Peyer's patch (tissue), 4 donors: ENCODE results near the gene CCNL2. TPM values are rescaled to one million over a fixed set of nuclear protein-coding genes. Genes with fewer than 3 reads are reported as not detected.
"Not testable (repeated sequence)": the region's sequence is repeated elsewhere in the genome, so short reads cannot be mapped to it uniquely, and the experiment has no call there.

ENCODE experiments used
- DNase-seq, 3 donors: peaks; one replicate each; pipeline ENCODE4 v3.0.0-alpha.2; 2017 to 2019
- H3K27ac ChIP-seq, 4 donors: fragments of 200-600 bp; sonication (generic); one replicate each; pipeline ENCODE4 v1.5.1; 2016 to 2019
- H3K27me3 ChIP-seq, 2 donors: fragments of 200-600 bp; sonication (generic); one replicate each; pipeline ENCODE4 v1.5.1; 2019
- H3K36me3 ChIP-seq, 3 donors: fragments of 200-600 bp; sonication (generic); one replicate each; pipeline ENCODE4 v1.5.1; 2016 to 2019
- H3K4me1 ChIP-seq, 4 donors: fragments of 200-600 bp; sonication (generic); one replicate each; pipeline ENCODE4 v1.5.1; 2016 to 2019
- H3K4me3 ChIP-seq, 4 donors: fragments of 200-600 bp; sonication (generic); 1 replicate in 3 of 4; 2 replicates in 1 of 4; pipeline ENCODE4 v1.5.1; 2016 to 2019; ENCODE audit warnings: mild to moderate bottlenecking in 1 of 4
- H3K9me3 ChIP-seq, 4 donors: fragments of 200-600 bp; sonication (generic); one replicate each; pipeline ENCODE4 v1.5.1; 2016 to 2019; ENCODE audit warnings: mild to moderate bottlenecking in 1 of 4
- POLR2A ChIP-seq, 2 donors: fragments of 450-650 bp; IDR thresholded peaks; one replicate each; pipeline ENCODE4 v1.5.1; 2017; ENCODE audit warnings: antibody characterized with exemption in 2 of 2, mild to moderate bottlenecking in 2 of 2, moderate library complexity in 2 of 2
- total RNA-seq, 4 donors: library from RNA; depleted of rRNA; stranded (reverse); fragments of >200 nt; gene quantifications; one replicate each; pipeline ENCODE4 v1.1.0, GENCODE V29; 2016
- TF ChIP-seq, protein P1 (sequence below), 6 experiments: fragments of 450-650 bp in 4 of 6; fragments of 200-600 bp in 2 of 6; sonication (generic) in 1 of 6; IDR thresholded peaks; one replicate each; pipeline ENCODE4 v1.5.1; 2017 to 2019; ENCODE audit warnings: antibody characterized with exemption in 6 of 6, mild to moderate bottlenecking in 3 of 6, moderate library complexity in 1 of 6

Gene CCNL2
- total RNA-seq, 4 donors from 2014 or later, result 216 to 1,008 (median 423) TPM

DNA sequence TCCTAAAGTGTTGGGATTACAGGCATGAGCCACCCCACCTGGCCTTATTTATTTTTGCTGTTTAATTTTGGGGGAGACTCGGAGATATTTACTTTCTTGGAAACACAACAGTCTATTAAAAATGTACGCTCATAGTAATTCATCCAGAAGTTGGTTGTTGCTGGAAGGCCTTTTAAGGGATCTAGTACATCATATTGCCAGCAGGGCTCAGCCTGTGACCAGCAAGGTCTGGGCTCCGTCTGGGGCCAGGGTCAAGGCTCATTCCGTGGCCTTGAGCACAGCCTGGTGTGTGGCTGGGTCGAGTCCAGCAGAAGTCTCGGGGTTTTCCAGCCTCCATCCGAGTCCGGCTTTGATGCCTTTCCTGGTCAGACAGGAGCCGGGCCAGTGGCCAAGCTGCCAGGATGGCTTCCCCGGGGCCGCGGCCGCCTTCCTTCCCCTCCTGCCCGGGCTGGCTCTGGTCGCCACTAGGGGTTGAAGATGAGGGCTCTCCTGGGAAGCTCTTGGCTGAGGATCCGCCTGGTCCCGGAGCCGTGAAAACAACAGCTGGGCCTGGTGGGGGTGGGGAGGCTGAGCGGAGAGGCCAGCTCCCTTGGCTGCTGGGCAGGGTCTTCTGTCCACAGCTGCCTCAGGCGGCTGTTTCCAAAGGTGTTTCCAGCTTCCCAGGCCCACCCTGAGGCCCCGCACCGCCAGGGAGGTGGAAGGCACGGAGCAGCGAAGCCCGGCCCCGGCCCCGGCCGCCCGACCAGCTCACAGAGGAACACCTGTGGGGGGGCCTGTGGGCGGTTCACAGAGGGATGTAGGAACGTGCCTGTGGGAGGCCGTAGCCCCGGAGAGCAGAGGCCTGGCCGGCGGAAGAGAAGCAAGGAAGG lies 31.2 kb upstream of the CCNL2 start:
- peak in 2 of 3 donors; percentile 61 to 63 for DNase-seq
- Histone ChIP-seq H3K4me1 (peaks cover 6 to 58% (median 22%) of the 10 kb centered on the region in 4 donors), H3K27ac (peak overlapping the region; percentile 67 to 91 (median 76)), H3K4me3 (no peak overlapping the region), H3K9me3 (no peaks in the 10 kb centered on the region), H3K27me3 (no peaks in the 10 kb centered on the region), H3K36me3 (no peaks in the 10 kb centered on the region)
- TF ChIP-seq, protein P1, sequence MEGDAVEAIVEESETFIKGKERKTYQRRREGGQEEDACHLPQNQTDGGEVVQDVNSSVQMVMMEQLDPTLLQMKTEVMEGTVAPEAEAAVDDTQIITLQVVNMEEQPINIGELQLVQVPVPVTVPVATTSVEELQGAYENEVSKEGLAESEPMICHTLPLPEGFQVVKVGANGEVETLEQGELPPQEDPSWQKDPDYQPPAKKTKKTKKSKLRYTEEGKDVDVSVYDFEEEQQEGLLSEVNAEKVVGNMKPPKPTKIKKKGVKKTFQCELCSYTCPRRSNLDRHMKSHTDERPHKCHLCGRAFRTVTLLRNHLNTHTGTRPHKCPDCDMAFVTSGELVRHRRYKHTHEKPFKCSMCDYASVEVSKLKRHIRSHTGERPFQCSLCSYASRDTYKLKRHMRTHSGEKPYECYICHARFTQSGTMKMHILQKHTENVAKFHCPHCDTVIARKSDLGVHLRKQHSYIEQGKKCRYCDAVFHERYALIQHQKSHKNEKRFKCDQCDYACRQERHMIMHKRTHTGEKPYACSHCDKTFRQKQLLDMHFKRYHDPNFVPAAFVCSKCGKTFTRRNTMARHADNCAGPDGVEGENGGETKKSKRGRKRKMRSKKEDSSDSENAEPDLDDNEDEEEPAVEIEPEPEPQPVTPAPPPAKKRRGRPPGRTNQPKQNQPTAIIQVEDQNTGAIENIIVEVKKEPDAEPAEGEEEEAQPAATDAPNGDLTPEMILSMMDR (IDR thresholded peaks at IDR 0.05), result peak in 2 of 6 experiments; percentile 3 to 21
- no peak for TF ChIP-seq POLR2A (IDR thresholded peaks at IDR 0.05)

DNA sequence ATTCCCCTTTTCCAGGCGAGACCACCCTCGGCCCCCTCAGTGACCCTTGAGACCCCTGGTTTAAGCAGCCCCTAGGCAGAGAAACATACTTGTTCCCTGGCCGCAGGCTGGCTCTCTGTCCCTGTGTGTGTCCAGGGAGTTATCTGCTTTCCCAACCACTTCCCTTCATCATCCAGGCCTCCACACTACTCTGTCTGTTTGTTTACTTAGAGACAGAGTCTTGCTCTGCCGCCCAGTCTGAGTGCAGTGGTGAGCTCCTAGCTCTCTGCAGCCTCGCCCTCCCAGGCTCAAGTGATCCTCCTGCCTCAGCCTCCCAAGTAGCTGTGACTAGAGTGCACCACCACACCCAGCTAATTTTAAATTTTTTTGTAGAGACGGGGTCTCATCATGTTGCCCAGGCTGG lies 30.5 kb upstream of the CCNL2 start:
- TF ChIP-seq POLR2A (IDR thresholded peaks at IDR 0.05), result no peak
- TF ChIP-seq, protein P1 (IDR thresholded peaks at IDR 0.05), result no peak
- H3K9me3 ChIP-seq, result no peaks in the 10 kb centered on the region
- H3K27ac ChIP-seq, result peak overlapping the region; percentile 67 to 91 (median 76)
- H3K4me1 ChIP-seq, result peaks cover 6 to 51% (median 16%) of the 10 kb centered on the region in 4 donors
- H3K27me3 ChIP-seq, result no peaks in the 10 kb centered on the region
- DNase-seq, result no peak
- no peaks in the 10 kb centered on the region for H3K36me3 ChIP-seq
- H3K4me3 ChIP-seq, result no peak overlapping the region

DNA sequence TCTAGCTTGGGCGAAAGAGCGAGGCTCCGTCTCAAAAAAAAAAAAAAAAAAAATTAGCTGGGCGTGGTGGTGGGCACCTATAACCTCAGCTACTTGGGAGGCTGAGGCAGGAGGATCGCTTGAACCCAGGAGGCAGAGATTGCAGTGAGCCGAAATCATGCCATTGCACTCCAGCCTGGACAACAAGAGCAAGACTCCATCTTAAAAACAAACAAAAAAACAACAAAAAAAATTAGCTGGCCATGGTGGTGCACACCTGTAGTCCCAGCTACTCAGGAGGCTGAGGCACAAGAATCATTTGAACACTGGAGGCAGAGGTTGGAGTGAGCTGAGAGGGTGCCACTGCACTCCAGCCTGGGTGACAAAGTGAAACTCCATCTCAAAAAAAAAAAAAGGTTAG lies 29.8 kb upstream of the CCNL2 start:
- peaks cover 6 to 44% (median 10%) of the 10 kb centered on the region in 4 donors for H3K4me1 ChIP-seq

DNA sequence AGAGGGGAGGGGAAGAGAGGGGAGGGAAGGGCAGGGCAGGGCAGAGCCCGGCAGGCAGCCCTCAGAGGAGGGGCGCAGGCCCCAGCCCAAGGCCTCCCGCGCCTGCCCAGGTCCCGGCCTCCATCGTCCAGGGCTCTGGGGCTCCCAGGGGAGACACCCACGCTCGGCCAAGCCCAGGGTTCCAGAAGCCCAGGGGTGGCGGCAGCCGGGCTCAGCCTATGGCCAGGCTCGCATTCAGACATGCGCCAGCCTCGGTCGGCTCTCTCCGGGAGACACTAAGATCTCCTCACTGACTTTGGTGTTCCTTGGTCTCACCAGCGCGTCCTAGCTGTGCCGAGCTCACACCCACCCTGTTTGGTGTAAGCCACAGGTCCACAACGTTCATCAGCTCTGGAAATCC lies 29.0 kb upstream of the CCNL2 start:
- H3K27ac ChIP-seq, result peak overlapping the region in 1 of 4 donors; percentile 91

More for the DNA sequence above, 29.8 kb upstream of the CCNL2 start:
- H3K36me3 ChIP-seq, H3K4me3 ChIP-seq, DNase-seq, H3K9me3 ChIP-seq, H3K27me3 ChIP-seq: not testable (repeated sequence)
- H3K27ac ChIP-seq, result peak overlapping the region in 1 of 4 donors; percentile 91

DNA sequence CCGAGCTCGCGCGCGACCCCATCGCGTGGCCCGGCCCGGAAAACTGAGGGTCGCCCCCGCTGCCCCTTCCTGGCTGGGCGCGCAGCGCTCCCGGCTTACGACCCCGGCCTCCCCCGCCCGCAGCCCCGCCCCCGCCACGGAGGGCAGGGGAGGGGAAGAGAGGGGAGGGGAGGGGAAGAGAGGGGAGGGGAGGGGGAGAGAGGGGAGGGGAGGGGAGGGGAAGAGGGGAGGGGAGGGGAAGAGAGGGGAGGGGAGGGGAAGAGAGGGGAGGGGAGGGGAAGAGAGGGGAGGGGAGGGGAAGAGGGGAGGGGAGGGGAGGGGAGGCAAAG lies 28.6 kb upstream of the CCNL2 start:
- DNase-seq, result no peak
- Histone ChIP-seq H3K9me3 (no peaks in the 10 kb centered on the region), H3K4me1 (peaks cover 0 to 33% (median 5%) of the 10 kb centered on the region in 4 donors), H3K27me3 (no peaks in the 10 kb centered on the region), H3K27ac (peak overlapping the region in 2 of 4 donors; percentile 39 to 49), H3K36me3 (no peaks in the 10 kb centered on the region), H3K4me3 (peak overlapping the region; percentile 10 to 55 (median 46))
- no peak for TF ChIP-seq POLR2A (IDR thresholded peaks at IDR 0.05)
- TF ChIP-seq, protein P1 (IDR thresholded peaks at IDR 0.05), result no peak

More for the DNA sequence above, 29.0 kb upstream of the CCNL2 start:
- H3K4me3 ChIP-seq, result no peak overlapping the region
- peaks cover 0 to 36% (median 5%) of the 10 kb centered on the region in 4 donors for H3K4me1 ChIP-seq
- no peaks in the 10 kb centered on the region for H3K27me3 ChIP-seq
- DNase-seq, result no peak
- no peak for TF ChIP-seq POLR2A (IDR thresholded peaks at IDR 0.05)
- TF ChIP-seq, protein P1 (IDR thresholded peaks at IDR 0.05), result no peak
- no peaks in the 10 kb centered on the region for H3K36me3 ChIP-seq
- H3K9me3 ChIP-seq, result no peaks in the 10 kb centered on the region

DNA sequence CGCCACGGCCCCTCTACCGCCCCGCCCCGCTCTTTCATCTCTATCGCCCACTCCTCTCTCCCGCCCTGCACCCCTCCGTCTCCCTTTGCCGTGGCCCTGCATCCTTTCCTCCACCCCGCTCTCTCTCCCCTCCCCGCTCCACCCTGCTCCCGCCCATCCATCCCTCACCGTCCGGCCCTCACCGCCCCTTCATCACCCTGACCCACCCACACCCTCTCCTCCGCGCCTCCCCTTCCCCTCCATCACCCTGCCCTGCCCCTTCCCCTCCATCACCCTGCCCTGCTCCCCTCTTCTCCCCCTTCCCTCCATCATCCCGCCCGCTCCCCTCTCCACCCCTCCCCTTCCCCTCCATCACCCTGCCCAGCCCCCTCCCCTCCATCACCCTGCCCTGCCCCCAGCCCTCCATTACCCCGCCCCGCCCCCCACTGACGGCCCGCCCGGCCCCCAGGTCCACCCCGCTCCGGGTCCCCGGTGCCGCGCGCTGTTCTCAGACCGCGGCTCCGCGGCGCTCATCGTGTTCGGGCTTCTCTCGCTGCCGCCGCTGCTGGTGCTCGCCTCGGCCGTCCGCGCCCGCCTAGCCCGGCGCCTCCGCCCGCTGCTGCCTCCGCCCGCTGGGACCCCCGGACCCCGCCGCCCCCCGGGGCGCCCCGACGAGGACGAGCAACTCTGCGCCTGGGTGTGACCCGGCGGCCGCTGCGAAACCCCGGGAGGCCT lies 28.1 kb upstream of the CCNL2 start:
- Histone ChIP-seq H3K36me3 (no peaks in the 10 kb centered on the region), H3K9me3 (no peaks in the 10 kb centered on the region), H3K4me3 (peak overlapping the region; percentile 10 to 55 (median 46)), H3K4me1 (peaks cover 0 to 27% (median 5%) of the 10 kb centered on the region in 4 donors), H3K27me3 (no peaks in the 10 kb centered on the region), H3K27ac (peak overlapping the region in 2 of 4 donors; percentile 39 to 49)
- no peak for TF ChIP-seq POLR2A (IDR thresholded peaks at IDR 0.05)
- TF ChIP-seq, protein P1 (IDR thresholded peaks at IDR 0.05), result no peak
- DNase-seq, result no peak
